GM20431 (cell line): Measurements from ENCODE around the gene TMUB2.

ENCODE experiments used
- in situ Hi-C: fragments of 300-500 bp; cut with MseI, MboI; formaldehyde crosslinking; loops from one replicate; pipeline ENCODE4 v1.15.0; 2020; ENCODE audit warnings: low sequenced_read_pairs; ENCODE audit not compliant: unreplicated experiment

Gene TMUB2

DNA sequence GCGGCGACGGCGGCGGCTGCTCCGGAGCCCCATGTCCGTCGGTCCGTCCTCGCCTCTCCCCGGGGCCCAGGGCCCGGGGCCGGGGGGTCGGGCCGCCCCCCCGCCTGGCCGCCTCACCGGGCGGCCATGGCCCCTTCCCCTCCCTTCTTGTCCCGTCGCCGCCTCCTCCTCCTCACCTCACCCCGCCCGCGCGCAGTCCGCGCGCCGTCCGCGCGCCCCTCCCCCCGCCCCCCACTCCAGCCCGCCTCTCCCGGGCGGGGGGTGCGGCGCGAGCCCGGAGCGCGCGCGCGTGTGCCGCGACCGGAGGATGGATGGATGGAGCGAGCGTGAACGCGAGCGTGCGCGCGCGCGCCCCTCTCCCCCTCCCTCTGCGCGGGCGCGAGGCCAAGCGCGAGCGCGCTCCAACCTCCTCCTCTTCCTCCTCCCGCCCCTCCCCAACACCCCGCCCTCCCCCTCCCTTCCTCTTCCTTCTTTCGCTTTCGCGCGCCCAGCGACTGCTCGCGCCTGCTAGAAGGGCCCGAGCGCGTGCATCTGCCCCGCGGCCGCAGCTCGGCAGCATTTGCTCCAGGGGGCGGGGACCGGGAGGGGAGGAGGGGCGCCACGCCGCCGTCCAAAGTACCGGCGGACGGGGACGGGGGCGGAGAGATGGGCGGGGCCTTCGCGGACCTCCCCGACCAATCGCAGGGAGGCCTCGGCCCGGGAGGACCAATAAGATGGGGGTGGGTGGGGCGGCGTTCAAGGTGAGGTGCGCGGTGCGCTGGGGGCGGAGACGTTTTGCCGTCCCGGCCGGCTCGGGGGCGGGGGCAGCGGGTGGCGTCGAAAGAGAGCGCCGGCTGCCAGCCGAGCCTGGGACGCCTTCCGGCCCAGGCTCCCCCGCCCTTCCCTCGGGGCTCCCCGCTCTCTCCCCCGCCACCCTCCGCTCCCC is 13.0 kb downstream of the TMUB2 start, which contains the start of gene ATXN7L3:
Gene ATXN7L3, minus strand, starts transcription at position 332 of the 925 bp plus-strand sequence. CDS start 1,814 bp downstream, outside the sequence.
- in situ Hi-C loops, result loop anchor here (10.0 kb wide), 1 partner anchor 125 kb away; the partner anchor contains the start of gene SLC25A39

DNA sequence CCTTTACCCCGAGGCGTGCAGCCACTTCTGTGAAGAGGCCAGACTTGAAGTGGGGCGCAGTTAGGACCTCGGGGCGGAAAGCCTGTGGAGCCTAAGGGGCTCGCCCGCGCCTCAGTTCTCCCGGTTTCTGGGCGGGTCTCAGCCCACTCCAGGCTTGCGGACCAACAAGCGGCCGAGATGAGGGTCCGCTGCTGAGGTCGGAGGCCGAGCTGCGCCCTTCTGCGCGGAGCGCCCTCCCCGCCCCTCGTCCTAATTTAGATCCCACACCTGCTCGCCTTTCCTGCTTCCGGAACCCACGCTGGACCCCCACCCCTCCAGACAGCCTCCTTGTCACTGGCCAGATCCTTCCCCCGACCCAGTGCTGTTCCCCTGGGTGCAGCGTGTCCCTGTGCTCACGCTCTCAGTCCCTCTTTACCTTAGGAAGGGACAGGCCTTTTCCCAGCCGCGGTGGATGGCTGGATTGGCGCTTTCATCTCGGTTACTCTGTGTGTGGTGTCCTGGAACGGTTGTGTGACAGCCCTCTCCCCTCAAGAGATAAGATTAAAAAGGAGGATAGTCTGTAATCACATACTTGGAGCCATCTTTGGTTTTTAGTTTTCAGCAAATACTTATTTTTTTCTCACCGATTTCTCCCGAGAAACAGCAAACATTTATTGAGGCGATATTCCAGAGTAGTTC is 13.8 kb downstream of the TMUB2 start:
- in situ Hi-C loops, result loop anchor here (10.0 kb wide), 1 partner anchor 124 kb away; the partner anchor contains the start of gene SLC25A39

DNA sequence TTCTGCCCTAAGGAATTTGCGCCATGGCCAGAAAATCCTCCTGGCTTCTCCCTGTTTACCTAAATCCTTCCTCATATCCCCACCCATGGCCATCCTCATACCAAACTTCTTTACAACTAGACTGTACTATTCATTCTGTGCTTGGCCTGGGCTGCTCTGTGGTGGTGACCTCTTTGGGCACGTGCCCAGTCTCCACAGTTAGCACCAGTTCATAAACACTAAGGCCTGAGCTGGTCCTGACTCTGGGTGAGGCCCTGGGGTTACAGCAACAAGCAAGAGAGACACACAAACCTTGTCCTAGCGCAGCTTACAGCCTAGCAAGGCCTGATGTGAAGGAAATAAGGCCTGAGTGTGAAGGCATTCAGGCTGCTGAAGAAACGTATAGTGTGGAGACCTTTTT is 16.0 kb downstream of the TMUB2 start:
- in situ Hi-C loops, result loop anchor here (10.0 kb wide), 1 partner anchor 122 kb away; the partner anchor contains the start of gene SLC25A39

DNA sequence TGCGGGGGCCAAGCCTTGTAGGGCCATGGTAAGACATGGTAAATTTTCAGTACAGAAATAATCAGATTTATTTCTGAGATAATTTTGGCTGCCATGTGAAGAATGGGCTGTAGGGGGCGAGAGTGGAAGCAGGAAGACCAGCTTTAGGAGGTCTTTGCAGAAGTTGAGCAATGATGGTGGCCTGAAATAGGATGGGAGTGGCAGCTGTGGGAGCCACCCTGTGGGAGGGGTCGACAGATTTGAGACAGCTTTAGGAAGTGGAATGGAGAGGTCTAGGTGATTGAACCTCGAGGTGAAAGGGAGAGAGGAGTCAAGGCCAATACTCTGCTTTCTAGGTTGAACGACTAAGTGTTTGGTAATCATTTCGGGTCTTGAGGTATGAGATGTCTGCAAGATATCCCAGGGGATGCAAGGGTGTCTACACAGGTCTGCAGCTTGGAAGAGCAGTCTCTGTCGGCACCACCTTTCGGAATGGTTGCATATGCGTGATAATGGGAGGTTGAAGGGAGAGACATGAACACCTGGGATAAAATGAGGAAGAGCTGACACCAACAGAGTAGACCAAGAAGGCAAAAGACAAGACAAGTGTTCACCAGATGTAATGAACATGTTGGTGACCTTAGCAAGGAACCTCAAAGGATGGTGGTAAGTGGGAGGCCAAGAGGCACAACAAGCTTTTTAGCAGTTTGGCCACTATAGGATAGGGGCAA is 17.1 kb downstream of the TMUB2 start:
- in situ Hi-C loops, result loop anchor here (10.0 kb wide), 1 partner anchor 121 kb away; the partner anchor contains the start of gene SLC25A39

DNA sequence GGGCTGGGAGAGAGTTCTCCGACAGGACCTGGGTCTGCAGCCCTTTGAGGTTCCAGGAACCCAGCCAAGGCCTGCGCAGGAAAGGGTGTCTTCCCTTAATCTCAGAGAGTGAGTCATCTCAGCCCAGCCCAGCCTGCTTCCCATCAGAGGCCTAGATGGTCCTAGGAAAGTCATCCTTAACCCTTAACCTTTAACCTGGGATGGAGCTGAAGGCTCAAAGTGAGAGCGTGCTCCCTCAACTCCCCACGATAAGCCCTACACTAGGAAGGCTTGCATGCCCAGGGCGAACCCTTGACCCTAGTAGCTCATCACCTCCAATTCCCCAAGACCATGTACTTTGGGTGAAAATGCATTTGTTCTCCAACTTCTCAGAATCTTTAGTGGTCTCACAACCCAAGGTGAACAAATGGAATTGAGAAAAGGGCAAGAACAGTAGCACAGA is 17.7 kb downstream of the TMUB2 start:
- in situ Hi-C loops, result loop anchor here (10.0 kb wide), 1 partner anchor 120 kb away; the partner anchor contains the start of gene SLC25A39

DNA sequence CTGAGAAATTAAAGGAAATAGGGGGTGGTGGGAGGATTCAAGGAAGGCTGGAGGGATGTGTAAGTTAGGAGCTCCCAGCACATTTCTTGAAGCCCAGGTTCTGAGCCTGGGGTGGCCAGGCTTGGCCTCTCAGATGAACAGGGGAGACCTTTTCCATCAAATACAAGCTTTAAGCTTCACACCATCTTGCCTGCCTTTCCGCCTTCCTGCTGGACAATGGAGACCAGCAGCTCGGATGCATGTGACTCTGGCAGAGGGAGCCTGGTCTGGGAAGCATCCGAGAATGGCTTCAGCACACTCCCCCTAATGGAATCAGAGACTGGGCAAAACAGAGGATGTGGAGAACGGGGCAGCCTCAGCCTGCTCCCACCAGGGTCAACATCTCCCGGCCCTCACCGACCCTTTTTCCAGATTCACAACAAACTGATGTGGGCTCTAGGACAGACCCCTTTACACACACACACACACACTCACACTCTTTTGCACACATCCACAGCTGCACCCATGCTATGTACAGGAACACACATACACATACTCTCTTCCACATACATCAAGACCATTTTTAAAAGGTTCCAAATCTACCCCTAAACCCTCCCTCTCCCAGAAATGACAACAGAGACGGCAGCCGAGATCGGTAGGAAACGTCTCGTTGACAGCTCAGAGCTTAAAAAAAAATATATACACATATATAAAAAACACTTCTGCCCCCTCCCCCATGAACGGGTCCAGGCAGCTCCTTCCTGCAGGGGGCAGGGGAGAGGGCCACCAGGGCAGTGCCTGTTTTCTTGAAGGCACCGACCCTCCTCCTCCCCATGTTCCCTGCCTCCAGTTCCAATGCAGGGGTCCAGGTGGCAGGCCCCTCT is 19.4 kb downstream of the TMUB2 start:
- in situ Hi-C loops, result loop anchor here (10.0 kb wide), 1 partner anchor 119 kb away; the partner anchor contains the start of gene SLC25A39

DNA sequence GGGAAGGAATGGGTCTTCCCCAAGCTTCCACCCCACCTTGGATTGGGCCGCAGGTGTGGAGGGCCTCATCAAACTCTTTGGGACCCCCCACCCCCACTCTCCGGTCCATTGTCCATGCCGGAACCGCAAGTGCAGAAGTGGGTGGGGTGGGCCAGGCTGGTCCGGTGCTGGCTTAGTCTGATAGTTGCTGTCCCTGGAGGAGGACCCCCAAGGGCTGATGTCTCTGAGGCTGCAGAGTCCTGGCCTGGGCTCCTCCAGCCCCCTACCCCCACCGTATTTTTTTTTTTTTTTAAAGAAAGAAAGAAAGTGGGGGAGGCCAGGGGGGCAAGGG is 20.0 kb downstream of the TMUB2 start:
- in situ Hi-C loops, result loop anchor here (10.0 kb wide), 1 partner anchor 118 kb away; the partner anchor contains the start of gene SLC25A39

DNA sequence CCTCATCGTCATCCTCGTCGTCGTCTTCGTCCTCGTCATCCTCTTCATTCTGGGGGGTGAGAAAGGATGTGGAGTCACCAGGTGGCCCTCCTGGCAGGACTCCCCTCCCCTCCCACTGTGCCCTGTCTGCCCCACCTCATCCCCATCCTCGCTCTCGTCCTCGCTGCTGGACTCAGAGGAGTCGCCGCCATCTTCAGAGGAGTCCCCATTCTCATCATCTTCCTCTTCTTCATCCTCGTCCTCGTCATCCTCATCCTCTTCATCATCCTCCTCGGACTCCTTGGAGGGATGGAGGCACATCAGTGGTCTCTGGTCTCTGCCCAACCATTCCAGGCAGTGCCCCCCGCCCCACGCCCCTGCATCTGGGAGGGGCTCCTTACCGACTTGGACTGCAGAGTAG is 20.5 kb downstream of the TMUB2 start:
- in situ Hi-C loops, result loop anchor here (10.0 kb wide), 1 partner anchor 117 kb away; the partner anchor contains the start of gene SLC25A39

DNA sequence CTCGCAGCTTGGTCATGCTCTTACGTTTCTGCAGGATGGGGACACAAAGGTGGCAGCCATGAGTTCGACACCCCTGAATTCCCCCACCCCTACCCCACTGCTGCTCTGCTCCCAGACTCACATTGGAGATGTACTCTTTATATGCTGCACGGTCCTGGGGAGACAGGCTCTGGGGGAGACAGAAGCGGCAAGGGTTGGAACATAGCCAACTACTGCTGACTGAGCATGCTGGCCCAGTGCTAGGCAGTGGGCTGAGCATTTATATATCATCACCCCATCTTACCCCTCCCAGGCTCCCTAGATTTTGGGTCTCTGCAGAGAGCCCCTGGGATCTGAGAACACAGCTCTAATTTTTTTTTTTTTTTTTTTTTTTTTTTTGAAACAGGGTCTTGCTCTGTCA is 21.0 kb downstream of the TMUB2 start:
- in situ Hi-C loops, result loop anchor here (10.0 kb wide), 1 partner anchor 117 kb away; the partner anchor contains the start of gene SLC25A39

DNA sequence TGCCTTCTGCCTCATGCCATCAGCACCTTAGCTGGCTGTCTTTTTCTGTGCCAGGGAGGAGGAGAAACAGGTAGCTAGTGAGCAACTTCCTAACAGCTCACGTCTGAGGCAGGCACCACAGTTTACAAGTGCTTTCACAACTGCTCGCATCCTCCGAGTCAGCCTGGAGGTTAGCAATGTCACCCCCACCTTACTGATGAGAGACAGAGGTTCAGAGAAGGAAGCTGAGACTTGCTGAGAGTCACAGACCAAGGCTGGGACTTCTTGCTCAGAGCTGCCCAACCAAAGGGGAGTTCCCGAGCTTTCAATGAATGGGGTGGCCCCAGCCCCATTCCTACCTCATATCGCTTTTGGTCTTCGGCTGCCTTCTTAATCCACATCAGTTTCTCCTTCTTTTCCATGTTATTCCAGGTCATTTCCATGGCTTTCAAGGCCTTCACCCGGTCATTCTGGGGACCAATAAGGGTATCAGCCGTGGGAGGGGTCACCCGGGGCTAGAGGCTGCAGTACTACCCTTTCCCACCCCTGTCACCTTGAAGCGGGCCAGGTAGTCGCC is 23.1 kb downstream of the TMUB2 start:
- in situ Hi-C loops, result loop anchor here (10.0 kb wide), 1 partner anchor 115 kb away; the partner anchor contains the start of gene SLC25A39

DNA sequence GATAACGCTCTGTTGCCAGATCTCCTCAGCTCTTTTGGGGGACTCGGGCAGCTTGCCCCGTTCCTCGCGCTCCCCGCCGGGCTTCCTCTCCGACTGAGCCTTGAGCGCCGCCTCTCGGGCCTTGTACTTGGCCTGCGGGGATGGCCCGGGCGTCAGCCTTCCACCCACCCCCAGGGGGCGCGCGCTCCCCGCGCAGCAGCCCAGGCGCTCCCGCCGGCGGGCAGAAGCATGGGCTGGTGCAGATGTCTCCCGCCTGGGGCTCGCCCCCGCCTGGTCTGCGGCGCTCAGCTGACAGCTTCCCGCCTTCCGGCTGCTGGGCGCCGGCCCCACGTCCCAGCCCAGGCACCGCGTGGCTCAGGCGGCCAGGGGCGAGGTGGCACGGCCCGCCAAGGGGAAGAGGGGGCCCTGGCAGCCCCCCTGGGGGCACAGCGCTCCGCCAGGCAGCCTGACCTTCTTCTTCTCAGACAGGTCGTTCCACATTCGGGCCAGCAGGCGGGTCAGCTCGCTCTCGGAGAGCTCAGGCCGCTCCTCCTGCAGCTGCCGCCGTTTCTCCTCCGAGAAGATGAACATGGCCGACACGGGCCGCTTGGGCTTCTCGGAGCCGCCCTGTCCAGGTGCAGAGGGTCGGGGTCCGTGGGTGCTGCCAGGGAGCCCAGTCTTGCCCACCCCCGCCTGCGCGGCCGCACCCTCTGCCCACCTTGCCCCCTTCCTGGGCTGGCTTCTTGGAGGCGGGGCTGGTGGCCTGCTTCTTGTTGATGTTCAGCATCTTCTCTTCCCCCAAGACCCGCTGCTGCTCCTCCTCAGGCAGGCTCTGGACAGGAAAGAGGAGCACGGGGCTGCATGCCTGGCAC is 23.8 kb downstream of the TMUB2 start:
- in situ Hi-C loops, result no loop called here

DNA sequence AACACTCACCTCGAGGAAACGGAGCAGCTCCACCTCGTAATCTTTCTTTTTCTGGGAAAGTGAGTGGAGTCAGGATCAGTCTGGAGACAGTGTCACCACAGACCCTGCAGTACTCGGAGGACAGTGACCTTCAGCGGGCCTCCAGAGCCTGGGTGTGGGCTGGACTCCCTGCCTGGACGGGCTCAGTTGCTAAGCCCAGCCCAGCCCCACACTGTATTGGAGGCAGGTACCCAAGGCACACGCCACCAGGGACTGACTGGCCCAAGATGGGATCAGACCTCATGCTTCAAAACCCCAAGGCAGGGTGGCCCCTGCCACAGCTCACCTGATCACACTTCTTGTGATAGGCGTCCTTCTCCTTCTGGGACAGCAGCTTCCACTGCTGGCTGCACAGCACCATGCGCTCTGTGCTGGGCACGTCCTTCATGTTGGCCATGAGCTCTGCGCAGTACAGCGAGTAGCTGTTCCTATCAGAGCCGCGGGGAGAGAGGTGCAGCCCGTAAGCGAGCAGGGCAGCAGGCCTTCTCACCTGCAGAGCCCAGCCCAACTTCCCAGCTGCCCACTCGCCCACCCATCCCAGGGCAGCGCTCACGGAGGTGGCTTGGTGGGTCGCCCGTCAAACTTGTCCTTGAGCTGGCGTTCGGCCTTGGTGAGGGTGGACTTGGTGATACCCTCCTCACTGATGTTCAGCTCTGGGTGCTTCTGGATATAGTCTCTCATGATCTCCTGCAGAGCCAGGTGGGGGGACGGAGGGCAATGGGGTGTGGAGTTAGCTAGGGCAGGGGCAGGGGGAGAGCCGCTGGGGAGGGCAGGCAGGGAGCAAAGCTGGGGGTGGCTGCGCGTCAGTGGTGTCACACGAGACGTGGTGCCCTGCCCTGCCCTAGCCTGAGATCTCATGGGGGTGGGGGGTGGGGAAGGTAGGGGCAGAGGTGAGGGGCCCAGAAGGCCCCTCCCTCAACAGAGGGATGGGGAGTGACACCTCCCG is 24.8 kb downstream of the TMUB2 start:
- in situ Hi-C loops, result no loop called here

DNA sequence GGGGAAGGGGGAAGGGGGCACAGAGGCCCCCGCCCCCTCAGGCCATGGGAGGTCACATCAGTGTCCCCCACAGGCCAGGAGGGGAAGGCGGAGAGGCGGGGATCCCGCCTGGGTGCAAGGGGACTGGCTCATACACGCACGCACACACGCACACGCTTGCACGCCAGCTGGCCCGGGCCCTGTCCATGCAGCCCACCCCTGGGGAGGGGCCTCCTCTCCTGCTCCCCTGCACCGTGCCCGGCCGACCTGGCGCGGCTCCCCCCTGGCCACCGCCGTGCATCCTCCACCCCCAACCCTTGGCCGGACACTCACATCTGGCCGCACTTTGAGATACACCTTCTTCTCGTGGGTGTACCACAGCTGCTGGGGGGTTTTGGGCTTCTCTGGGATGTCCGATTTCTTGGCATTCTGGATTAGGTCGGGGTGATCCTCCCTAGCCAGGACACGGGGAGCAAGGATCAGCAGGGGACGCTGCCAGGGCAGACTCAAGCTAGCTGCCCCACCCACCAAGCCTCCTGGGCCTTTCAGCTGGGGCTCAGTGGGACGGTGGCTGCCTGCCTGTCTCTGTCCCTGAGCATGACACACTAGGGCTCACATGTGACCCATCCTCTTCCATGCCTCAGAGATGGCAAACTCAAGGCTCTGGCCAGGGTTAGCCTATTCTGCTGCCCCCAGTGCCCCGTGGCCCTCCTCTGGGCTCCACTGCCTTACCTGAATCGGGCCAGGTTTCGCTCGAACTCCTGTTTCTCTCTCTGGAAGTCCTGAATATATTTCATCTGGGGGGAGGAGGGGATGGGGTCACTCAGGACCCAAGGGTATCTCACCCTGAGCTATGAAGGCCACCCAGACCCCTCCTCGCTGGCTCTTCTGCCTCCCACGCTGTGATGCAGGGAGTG is 26.0 kb downstream of the TMUB2 start:
- in situ Hi-C loops, result no loop called here

DNA sequence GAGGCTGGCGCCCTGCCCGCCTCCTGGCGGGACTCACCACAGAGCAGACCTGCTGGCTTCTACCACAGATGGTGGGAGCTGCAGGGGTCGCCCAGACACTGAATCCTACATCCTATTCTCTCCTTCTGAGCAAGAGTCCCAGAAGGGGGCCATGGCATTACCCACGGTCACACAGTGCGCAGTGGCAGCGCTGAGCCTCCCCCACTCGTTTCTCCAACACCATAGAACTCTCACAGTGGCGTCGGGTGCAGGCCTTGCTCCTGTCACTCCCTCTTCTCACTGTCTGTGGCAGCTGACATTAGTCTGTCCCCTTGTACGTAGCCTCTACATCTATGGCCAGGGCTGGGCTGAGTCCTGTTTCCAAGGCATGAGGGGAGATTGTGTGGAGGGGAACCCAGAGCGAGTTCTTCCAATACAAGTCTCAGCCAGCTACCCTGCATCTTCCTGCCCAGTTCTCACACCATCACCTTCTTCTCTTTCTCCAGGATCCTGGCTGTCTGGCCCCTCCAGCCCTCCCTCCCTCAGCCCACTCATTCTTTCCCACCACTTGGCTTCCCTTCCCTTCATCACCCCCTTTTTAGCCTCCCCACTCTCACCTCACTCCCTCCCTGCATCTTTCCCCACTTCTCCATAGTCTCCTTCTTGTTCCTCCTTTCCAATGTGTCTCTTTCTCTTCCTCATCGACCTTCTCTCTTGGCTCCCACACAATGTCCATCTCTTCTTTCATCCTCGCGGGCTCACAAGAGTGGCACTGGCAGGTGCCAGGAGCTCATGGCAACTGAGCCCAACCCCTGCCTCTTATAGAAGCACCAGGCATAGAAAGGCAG is 26.8 kb downstream of the TMUB2 start:
- in situ Hi-C loops, result no loop called here

DNA sequence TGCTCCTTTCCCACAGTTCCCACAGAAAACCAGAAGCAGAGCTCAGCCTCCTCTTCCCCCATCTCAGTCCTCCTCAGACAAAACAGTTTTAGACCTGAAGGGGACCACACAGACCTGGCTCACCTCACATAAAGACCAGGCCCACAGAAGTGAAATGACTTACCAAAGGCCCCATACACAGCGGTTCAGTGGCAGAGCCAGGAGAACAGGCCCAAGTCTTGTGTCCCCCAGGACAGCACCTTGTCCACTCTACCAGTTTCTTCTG is 27.4 kb downstream of the TMUB2 start:
- in situ Hi-C loops, result no loop called here
